AG04449 (cell line): Measurements from ENCODE around the gene COBL.

Experiments used
- CTCF ChIA-PET: fragments of 350-600 bp; formaldehyde crosslinking; extraction: SDS; loops from one replicate; lab custom pipeline; 2021; ENCODE audit warnings: antibody characterized with exemption; lab: Yijun Ruan, JAX
- POLR2A ChIA-PET: fragments of 400-600, 350-600 bp; formaldehyde crosslinking; extraction: SDS; loops from one replicate; lab custom pipeline; 2020; ENCODE audit warnings: antibody characterized with exemption, inconsistent platforms; lab: Yijun Ruan, JAX
- DNase-seq: peaks from one replicate; pipeline ENCODE4 v3.0.0-alpha.2; 2010; ENCODE audit warnings: low read depth, low spot score
- H3K4me3 ChIP-seq: 2 replicates; pipeline ENCODE4 v1.5.1; 2011; ENCODE audit warnings: low read depth, mild to moderate bottlenecking, control low read depth, low read length
- CTCF ChIP-seq: IDR thresholded peaks from one replicate; pipeline ENCODE4 v1.5.1; 2011; ENCODE audit warnings: mild to moderate bottlenecking, moderate library complexity, low read length, control low read depth, inconsistent platforms; ENCODE audit not compliant: insufficient read depth; ENCODE audit errors: missing control alignments

The COBL gene

GRCh38 chr7:51023547-51023946 is 293.1 kb downstream of the COBL start:
- CTCF ChIA-PET, result no interaction called here
- POLR2A ChIA-PET, result no interaction called here
- no peak for DNase-seq
- no peak overlapping the region for H3K4me3 ChIP-seq
- no peak for TF ChIP-seq CTCF

- ChIA-PET CTCF (no interaction called here), POLR2A (no interaction called here)
- no peak for TF ChIP-seq CTCF
- no peak for DNase-seq
- H3K4me3 ChIP-seq, result no peak overlapping the region
Measured at GRCh38 chr7:51022821-51023220, 293.8 kb downstream of the COBL start.

- DNase-seq, result no peak
- H3K4me3 ChIP-seq, result no peak overlapping the region
- ChIA-PET POLR2A (no interaction called here), CTCF (no interaction called here)
- no peak for TF ChIP-seq CTCF
Measured at GRCh38 chr7:51021906-51022570, 294.6 kb downstream of the COBL start.

GRCh38 chr7:51020944-51021343 is 295.7 kb downstream of the COBL start:
- DNase-seq, result no peak
- H3K4me3 ChIP-seq, result no peak overlapping the region
- CTCF ChIA-PET, result interaction anchor here (1.0 to 1.2 kb wide), 3 partner anchors 9 to 47 kb away, joined by 3 to 4 read pairs (median 3); no protein-coding TSS in a partner anchor
- no peak for TF ChIP-seq CTCF
- POLR2A ChIA-PET, result interaction anchor here (1.0 to 2.5 kb wide), 3 partner anchors 9 to 414 kb away, joined by 3 to 11 read pairs (median 4); no protein-coding TSS in a partner anchor

- TF ChIP-seq CTCF, result no peak
- POLR2A ChIA-PET, result interaction anchor here (0.9 to 2.5 kb wide), 6 partner anchors 10 to 413 kb away, joined by 3 to 11 read pairs (median 4); no protein-coding TSS in a partner anchor
Measured at GRCh38 chr7:51019891-51020870, 296.4 kb downstream of the COBL start.

More at GRCh38 chr7:51019891-51020870, 296.4 kb downstream of the COBL start:
- H3K4me3 ChIP-seq, result peak overlapping the region; percentile 12; the same call in 1 of the 2 replicates
- DNase-seq, result no peak
- CTCF ChIA-PET, result interaction anchor here (1.0 to 1.5 kb wide), 6 partner anchors 8 to 48 kb away, joined by 3 to 4 read pairs (median 3); no protein-coding TSS in a partner anchor
